GM19193 (cell line): ENCODE results near the gene CXCR3.

ENCODE experiments used
- POLR2A ChIP-seq: IDR thresholded peaks from 4 replicates; pipeline ENCODE4 v1.6.1; 2011; ENCODE audit not compliant: insufficient read depth, insufficient read length; ENCODE audit errors: extremely low read depth

Gene CXCR3

GRCh38 chrX:71618303-71618721 lies at the start of gene CXCR3:
CXCR3 (minus strand) TSS chrX:71618511; CDS start chrX:71618449, 62 bp downstream.
- TF ChIP-seq POLR2A = peak; percentile 64

- TF ChIP-seq POLR2A = no peak
These were observed 49.3 kb upstream of the CXCR3 start, which contains the start of gene LOC101059915 for GRCh38 chrX:71667328-71668247. LOC101059915 (plus strand) TSS chrX:71667546.

GRCh38 chrX:71666240-71667223 lies 48.2 kb upstream of the CXCR3 start:
- TF ChIP-seq POLR2A = no peak

GRCh38 chrX:71665747-71666146 lies 47.4 kb upstream of the CXCR3 start:
- no peak for TF ChIP-seq POLR2A

- TF ChIP-seq POLR2A = no peak
These were observed 46.7 kb upstream of the CXCR3 start for GRCh38 chrX:71664889-71665491.

- TF ChIP-seq POLR2A = no peak
These were observed 43.6 kb upstream of the CXCR3 start for GRCh38 chrX:71661919-71662318.

- TF ChIP-seq POLR2A = no peak
These were observed 42.5 kb upstream of the CXCR3 start for GRCh38 chrX:71660562-71661416.

GRCh38 chrX:71659959-71660358 lies 41.6 kb upstream of the CXCR3 start:
- TF ChIP-seq POLR2A = no peak

GRCh38 chrX:71659342-71659741 lies 41.0 kb upstream of the CXCR3 start:
- TF ChIP-seq POLR2A = no peak

GRCh38 chrX:71657267-71657666 lies 39.0 kb upstream of the CXCR3 start:
- no peak for TF ChIP-seq POLR2A

- no peak for TF ChIP-seq POLR2A
These were observed 35.0 kb upstream of the CXCR3 start for GRCh38 chrX:71653344-71653743.

- no peak for TF ChIP-seq POLR2A
These were observed 34.1 kb upstream of the CXCR3 start for GRCh38 chrX:71652405-71652804.

GRCh38 chrX:71650333-71650969 lies 32.1 kb upstream of the CXCR3 start:
- TF ChIP-seq POLR2A = no peak
